Measurements from ENCODE around the gene GCAT. TPM values are rescaled to one million over a fixed set of nuclear protein-coding genes. Genes with fewer than 3 reads are reported as not detected.

The GCAT gene
- total and polyA plus RNA-seq, 2 of the 13 experiments (the other 11 are each of a cell fraction or from before 2014, with no cell fraction given): 28.0 to 50.3 TPM

- TF ChIP-seq ARID5B (CRISPR knock-in tag; IDR thresholded peaks at IDR 0.05) (peak; percentile 45), ZNF333 (CRISPR knock-in tag; IDR thresholded peaks at IDR 0.05; ENCODE audit: borderline replicate concordance) (no peak), SKI (IDR thresholded peaks at IDR 0.05; ENCODE audit: partially characterized antibody) (peak; percentile 8), ZNF264 (CRISPR knock-in tag; IDR thresholded peaks at IDR 0.05) (no peak), ZMYM4 (CRISPR knock-in tag; IDR thresholded peaks at IDR 0.05) (no peak; the same call in 1 of the 2 replicates), ZFAT (CRISPR knock-in tag; conservative IDR thresholded peaks at IDR 0.05) (no peak), TFDP2 (CRISPR knock-in tag; IDR thresholded peaks at IDR 0.05) (no peak; the same call in 1 of the 2 replicates), ZHX1 (CRISPR knock-in tag; IDR thresholded peaks at IDR 0.05; ENCODE audit: low read depth) (no peak), ZNF800 (CRISPR knock-in tag; IDR thresholded peaks at IDR 0.05) (no peak; the same call in 1 of the 2 replicates), MXD3 (CRISPR knock-in tag; IDR thresholded peaks at IDR 0.05) (no peak; the same call in 1 of the 2 replicates), ZNF350 (CRISPR knock-in tag; IDR thresholded peaks at IDR 0.05; ENCODE audit: borderline replicate concordance, low read depth) (peak; percentile 52; the same call in 1 of the 2 replicates), ASH2L (IDR thresholded peaks at IDR 0.05; ENCODE audit: insufficient read length, low read depth, low read length) (no peak), ZNF639 (CRISPR knock-in tag; conservative IDR thresholded peaks at IDR 0.05) (no peak), ZNF713 (CRISPR knock-in tag; IDR thresholded peaks at IDR 0.05) (no peak)
These were observed at the start of gene GCAT (continued) for GRCh38 chr22:37807410-37808293.
